ENCODE results near the gene FANCD2OS.
A peak's percentile ranks its signal among the peaks of the same experiment; 100 is the strongest.
"Not testable (repeated sequence)": the region's sequence is repeated elsewhere in the genome, so short reads cannot be mapped to it uniquely, and the experiment has no call there.

Gene FANCD2OS, protein sequence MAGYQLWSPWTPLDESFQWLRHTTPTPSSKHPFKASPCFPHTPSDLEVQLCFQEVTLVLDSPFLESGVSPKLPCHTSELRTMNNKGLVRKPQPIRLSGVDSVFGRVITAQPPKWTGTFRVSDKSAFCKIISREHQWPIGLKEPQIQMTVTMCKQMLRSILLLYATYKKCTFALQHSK

DNA sequence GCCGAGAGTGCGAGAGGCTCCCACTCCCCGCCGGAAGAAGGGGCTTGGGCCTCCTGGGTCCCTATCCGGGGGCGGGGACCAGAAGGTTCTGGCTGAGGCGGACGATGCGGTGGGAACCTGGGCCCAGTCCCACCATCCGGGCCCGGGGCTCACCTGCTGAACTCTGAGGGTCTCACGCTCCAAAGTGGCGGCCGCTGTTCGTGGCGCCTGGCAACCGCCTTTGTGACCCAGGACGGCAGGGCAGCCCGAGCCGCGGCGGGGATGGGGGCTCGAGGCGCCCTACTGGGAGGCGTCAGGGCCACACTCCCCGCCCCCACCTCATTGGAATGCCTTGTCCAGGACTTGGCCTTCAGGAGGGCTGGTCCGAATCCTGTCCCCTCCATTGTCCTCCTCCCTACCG is at the start of gene FANCD2OS:
Gene FANCD2OS, minus strand, starts transcription at position 165 of the 400 bp plus-strand sequence. CDS start 3,481 bp downstream, outside the sequence.
- no peak for DNase-seq (ENCODE audit: low spot score)

DNA sequence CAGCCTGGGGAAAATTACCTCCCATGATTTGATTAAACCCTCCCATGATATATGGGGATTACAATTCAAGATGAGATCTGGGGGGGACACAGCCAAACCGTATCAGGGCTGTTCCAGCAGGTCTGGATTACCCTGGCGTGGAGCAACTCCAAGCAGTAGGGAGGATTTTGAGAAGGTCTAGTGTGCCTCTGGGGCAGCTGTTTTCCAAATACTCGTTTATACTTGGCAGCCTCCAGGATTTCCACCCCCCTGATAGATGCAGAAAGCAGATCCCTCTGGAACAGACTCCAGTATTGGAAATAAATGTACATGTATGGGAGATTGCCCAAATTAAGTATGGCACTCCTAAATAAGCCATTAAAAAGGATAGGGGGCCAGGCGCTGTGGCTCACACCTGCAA is 49.0 kb upstream of the FANCD2OS start:
- no peak for DNase-seq (ENCODE audit: low spot score)

DNA sequence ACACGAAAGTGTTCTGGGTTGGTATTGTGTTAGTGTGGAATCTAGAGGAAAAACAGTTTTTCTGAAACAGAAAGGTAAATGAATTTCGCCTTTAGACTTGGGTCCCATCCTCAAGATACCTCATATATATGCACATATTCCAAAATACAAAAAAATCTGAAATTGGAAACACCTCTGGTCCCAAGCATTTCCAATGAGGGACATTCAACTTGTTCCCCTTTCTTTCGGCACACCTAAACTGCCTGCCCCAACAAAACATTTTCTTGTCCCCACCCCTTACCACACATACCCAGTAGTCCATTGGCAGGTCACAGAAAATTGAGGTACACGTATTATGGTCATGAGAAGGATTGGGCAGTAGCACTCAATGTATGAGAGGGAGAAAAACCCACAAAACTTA is 47.6 kb upstream of the FANCD2OS start:
- no peak for DNase-seq (ENCODE audit: low spot score)

DNA sequence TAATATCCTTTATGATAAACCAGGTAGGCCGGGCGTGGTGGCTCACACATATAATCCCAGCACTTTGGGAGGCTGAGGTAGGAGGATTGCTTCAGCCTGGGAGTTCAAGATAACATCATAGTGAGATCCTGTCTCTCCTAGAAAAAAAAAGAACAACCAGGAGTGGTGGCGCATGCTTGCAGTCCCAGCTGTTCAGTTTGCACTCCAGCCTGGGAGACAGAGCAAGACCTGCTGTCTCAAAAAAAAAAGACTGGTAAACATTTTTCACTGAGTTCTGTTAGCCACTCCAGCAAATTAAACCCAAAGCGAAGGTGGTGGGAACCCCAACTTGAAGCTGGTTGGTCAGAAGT is 47.0 kb upstream of the FANCD2OS start:
- no peak for DNase-seq (ENCODE audit: low spot score)

DNA sequence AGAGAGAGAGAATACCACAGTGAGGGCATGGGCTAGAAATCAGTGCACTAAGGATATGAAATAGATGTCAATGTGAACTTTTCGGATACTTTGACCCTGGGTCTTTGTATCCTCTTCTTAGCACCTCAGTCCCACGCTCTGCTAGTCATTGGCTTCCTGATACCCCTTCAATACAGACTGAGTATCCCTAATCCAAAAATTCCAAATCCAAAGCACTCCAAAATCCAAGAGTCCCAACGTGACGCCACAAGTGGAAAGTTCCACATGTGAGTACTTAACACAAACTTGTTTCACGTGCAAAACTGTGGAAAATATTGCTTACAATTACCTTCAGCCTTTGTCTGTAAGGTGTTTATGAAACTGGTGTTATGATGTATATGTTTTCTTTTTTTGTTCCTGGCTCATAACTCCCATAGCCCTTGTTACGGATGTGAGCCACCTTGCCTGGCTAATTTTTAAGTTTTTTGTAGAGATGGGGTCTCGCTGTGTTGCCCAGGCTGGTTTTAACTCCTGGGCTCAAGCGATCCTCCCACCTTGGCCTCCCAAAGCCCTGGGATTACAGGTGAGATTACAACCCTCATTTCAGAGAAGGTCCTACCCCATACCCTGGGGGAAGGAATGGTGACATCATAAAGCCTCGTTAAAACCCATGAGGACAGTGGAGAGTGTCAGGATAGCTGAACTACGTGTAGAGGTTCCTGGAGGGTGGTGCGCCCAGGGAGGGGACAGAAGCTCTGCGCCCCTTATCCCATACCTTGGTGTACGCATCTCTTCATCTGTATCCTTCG is 46.5 kb upstream of the FANCD2OS start:
- no peak for DNase-seq (ENCODE audit: low spot score)

DNA sequence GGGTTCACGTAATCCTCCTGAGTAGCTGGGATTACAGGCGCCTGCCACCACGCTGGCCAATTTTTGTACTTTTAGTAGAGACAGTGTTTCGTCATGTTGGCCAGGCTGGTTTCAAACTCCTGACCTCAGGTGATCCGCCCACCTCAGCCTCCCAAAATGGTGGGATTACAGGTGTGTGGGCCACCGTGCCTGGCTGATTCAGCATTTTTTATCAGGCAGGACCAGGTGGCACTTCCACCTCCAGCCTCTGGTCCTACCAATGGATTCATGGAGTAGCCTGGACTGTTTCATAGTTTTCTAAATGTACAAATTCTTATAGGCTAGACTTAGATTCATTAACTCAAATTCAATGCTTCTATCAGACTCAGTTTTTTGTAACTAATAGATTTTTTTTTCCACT is 42.9 kb upstream of the FANCD2OS start:
- no peak for DNase-seq (ENCODE audit: low spot score)

DNA sequence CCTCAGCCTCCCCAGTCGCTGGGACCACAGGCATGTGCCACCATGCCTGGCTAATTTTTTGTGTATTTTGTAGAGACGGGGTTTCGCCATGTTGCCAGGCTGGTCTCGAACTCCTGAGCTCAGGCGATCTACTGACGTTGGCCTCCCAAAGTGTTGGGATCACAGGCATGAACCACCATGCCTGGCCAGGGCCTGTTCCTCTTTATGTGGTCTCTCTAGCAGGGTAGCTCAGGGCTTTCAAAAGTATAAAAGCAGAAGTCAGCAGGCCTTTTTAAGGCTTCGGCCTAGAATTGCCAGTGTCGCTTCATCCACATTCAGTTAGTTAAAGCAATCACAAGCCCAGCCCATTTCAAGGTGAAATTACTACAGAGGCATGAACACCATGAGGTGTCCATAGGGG is 41.2 kb upstream of the FANCD2OS start:
- DNase-seq (ENCODE audit: low spot score) = no peak

DNA sequence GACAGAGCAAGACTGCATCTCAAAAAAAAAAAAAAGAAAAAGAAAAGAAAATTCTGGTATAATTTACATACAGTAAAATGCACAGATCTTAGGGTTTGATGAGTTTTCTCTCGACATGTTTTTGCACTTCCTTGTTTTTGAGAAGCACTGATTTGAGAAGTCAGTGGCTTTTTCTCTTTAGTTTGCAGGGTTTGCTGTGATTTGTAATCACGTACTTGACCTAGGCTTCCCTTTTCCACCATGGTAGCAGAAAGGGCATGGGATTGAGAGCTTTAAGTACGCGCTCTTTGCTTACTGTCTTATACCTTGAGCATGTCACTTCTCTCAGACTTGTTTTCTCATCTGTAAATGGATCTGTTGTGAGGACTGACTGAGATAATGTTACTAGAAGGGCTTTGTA is 37.6 kb upstream of the FANCD2OS start:
- no peak for DNase-seq (ENCODE audit: low spot score)

DNA sequence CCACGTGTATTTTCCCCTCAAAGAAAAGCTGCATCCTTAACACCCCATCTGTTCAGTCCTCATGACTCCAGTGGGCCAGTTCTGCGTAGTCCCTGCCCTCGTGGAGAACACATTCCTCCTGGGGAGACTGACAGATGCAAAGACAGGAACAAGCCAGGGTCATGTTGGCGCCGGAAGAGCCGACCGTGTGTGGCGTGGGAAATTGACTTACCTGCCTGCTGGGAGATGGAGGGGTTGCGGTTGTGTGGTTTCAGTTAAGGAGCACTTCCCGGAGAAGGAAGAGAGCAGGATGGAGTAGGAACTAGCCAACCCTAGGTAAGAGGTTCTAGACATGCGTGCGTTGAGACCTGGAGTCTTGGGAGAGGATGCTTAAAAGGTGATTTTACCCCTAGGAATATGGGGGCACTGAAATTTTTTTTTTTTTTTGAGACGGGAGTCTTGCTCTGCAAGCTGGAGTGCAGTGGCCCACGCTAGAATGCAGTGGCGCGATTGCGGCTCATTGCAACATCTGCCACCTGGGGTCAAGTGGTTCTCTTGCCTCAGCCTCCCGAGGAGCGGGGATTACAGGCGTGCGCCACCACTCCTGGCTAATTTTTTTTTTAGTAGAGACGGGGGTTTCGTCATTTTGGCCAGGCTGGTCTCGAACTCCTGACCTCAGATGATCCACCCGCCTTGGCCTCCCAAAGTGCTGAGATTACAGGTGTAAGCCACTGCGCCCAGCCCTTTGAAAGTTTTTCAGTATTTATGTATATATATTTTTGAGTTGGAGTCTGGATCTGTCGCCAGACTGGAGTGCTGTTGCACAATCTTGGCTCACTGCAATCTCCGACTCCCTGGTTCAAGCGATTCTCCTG is 34.9 kb upstream of the FANCD2OS start:
- no peak for DNase-seq (ENCODE audit: low spot score)

DNA sequence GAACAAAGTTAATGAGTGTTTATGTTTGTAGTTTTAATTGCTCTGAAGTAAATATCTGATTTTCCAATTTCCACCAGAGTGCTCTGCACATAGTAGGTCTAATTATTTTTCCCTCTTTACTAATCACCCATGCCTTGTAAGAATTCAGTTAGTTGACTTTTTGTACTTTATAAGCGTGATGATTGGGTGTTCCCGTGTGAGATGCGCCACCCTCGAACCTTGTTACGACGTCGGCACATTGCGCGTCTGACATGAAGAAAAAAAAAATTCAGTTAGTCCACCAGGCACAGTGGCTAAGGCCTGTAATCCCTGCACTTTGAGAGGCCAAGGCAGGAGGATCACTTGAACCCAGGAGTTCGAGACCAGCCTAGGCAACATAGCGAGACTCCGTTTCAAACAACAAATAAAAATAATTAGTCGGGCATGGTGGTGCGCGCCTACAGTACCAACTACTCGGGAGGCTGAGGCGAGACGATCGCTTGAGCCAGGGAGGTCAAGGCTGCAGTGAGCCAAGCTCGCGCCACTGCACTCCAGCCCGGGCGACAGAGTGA is 33.0 kb upstream of the FANCD2OS start:
- no peak for DNase-seq (ENCODE audit: low spot score)

DNA sequence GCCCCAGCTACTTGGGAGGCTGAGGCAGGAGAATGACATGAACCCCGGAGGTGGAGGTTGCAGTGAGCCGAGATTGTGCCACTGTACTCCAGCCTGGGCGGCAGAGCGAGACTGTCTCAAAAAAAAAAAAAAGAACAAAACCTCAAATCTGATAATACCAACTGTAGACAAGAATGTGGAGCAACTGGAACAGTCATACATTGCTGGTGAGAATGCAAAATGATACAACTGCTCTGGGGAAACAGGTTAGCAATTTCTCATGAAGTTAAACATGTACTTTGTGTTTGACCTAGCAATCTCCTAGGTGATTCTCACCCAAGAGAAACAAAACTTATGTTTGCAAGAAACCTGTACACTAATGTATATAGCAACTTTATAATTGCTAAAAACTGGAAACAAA is 29.1 kb upstream of the FANCD2OS start:
- DNase-seq (ENCODE audit: low spot score) = no peak

DNA sequence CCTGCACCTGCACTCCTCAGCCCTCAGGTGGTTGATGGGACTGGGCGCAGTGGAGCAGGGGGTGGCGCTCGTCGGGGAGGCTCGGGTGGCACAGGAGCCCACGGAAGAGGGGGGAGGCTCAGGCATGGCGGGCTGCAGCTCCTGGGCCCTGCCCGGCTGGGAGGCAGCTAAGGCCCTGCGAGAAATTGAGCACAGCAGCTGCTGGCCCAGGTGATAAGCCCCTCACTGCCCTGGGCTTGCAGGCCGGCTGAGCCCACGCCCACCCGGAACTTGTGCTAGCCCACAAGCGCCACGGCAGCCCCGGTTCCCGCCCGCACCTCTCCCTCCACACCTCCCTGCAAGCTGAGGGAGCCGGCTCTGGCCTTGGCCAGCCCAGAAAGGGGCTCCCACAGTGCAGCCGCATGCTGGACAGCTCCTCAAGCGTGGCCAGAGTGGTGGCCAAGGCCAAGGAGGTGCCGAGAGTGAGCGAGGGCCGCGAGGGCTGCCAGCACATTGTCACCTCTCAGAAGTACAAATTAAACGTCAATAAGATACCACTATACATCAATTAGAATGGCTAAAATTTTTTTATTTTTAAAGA is 28.5 kb upstream of the FANCD2OS start:
- no peak for DNase-seq (ENCODE audit: low spot score)

DNA sequence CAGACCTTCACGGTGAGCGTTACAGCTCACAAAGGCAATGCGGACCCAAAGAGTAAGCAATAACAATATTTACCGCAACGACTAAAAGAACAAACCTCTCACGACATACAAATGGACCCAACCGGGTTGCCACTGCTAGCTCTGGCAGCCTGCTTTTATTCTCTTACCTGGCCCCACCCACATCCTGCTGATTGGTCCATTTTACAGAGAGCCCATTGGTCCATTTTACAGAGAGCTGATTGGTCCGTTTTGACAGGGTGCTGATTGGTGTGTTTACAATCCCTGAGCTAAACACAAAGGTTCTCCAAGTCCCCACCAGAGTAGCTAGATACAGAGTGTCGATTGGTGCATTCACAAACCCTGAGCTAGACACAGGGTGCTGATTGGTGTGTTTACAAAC is 27.8 kb upstream of the FANCD2OS start:
- DNase-seq (ENCODE audit: low spot score) = not testable (repeated sequence)

DNA sequence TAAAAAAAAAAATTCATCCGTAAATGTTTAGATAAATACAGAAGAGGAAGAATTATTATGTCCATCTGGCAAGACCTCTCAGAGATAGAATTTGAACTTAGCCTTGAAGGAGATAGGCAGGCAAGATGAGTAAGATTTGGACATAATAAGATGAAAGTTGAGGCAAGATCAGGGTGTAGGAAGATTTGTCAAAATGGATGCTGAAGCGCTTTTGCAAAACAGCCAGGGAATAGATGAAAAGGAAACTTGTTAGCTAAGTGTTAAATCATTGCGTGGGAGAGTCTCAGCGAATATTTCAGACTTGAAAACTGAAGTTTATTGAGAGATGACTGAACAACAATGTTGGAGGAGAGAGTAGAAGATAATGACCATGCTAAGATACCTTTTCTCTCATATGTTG is 14.7 kb upstream of the FANCD2OS start:
- no peak for DNase-seq (ENCODE audit: low spot score)

DNA sequence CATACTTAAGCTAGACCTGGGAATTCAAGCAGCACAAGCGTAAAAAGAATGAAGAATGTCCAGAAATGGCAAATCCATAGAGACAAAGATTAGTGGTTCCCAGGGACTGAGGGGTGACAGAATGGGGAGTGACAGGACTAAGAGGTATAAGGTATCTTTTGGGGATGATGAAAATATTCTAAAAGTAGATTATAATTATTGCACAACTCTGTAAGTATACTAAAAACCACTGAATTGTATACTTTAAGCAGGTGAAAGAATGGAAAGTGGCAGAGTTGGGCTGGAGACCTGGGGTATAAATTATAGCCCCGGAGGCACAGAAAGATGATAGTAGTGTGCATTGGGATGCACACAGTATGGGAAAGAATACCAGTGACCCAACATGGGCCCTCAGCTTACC is 13.0 kb upstream of the FANCD2OS start:
- DNase-seq (ENCODE audit: low spot score) = no peak

DNA sequence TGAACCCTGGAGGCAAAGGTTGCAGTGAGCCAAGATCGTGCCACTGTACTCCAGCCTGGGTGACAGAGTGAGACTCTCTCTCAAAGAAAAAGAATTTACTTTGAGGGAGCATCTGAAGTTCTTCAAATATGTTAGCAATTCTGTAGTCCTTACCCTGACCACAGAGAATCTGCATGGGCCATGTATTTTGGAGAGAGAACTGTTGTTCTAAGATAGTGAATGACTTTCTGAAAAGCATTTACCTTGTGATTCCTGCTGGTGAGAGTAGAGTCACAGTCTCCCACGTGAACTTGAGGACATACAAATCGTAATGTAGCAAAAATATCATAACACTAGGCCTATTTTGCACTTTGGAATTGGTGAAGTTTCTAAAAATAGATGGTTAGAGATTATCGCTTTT is 11.3 kb upstream of the FANCD2OS start:
- DNase-seq (ENCODE audit: low spot score) = no peak

DNA sequence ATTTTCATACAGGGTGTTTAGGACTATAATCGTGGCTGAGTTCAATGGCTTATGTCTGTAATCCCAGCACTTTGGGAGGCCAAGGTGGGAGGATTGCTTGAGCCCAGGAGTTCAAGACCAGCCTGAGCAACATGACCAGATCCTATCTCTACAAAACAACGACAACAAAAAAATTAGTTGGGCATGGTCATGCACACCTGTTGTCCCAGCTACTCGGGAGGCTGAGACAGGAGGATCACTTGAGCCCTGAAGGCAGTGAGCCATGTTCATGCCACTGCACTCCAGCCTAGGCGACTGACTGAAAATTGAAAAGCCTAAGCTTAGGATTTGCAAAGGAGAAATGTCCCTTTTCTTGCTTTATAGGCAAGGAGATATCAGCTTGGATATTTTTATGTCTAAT is 8.9 kb upstream of the FANCD2OS start:
- no peak for DNase-seq (ENCODE audit: low spot score)

DNA sequence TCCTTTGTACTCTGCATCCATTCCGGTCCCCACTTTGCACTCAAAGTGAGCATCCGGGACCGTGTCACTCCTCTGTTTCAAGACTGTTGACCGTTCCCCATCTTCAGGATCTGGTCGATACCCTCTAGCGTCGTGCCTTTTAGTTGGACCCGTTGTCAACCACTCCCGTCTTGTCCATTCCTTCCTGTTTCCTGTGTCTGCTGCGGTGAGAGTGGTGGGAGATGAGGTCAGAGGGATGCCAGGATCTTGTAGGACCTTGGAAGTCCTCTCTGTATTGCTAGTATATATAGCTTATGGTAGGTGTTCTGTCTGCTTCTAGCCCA is 8.0 kb upstream of the FANCD2OS start:
- no peak for DNase-seq (ENCODE audit: low spot score)

DNA sequence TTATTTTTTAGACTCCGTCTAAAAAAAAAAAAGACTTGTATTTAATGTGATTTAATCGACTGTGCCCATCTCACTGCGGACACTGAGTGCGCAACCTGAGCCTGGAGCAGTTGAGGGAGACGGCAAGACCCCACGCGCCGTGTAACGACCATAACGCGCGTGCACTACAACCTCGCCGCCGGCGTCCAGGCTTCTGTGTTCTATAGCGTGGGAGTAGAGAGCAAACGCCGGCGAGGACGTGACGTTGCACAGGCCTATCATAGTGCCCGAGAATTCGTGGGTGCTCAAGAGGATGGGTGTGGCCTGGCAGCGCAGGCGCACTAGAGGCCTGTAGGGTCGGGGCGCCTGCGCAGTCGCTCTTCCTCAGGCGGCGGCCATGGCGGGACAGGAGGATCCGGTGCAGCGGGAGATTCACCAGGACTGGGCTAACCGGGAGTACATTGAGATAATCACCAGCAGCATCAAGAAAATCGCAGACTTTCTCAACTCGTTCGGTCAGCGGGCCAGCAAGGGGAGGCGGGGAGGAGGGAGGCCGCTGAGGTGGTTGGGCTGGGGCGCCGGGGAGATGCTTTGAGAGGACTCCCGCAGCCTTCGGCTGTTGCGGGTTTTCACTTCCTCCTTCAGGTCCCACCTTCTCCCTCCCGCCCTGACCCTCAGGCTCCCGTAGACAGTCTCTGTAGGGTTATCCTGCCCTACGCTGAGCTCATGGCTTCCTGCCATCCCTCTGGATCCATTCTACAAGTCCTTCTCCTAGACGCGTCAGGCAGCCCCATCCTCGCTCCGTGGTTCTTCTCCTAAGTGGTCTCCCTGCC is 7.5 kb upstream of the FANCD2OS start, which contains the start of gene BRK1:
Gene BRK1, plus strand, starts transcription at position 350 of the 812 bp plus-strand sequence. Its CDS starts 27 bp downstream, at position 377.
- peak; percentile 94 for DNase-seq (ENCODE audit: low spot score)

DNA sequence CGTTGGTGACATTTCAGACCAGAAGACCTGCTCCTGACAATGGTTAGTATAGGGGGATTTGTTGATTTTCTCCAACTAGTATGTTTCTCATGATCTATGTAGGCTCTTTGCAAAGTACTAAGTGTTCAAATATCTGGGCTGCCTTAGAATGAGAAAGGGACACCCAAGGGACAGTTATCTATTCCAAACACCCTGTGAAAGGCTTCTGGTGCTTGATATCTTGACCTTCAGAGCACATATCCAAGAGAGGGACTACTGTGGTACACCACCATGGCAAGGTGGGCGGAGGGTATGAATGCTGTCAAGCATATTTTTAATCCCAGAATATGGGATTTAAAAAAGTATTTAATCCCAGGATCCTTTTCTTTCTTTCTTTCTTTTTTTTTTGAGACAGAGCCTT is 1.1 kb downstream of the FANCD2OS start:
- no peak for DNase-seq (ENCODE audit: low spot score)

DNA sequence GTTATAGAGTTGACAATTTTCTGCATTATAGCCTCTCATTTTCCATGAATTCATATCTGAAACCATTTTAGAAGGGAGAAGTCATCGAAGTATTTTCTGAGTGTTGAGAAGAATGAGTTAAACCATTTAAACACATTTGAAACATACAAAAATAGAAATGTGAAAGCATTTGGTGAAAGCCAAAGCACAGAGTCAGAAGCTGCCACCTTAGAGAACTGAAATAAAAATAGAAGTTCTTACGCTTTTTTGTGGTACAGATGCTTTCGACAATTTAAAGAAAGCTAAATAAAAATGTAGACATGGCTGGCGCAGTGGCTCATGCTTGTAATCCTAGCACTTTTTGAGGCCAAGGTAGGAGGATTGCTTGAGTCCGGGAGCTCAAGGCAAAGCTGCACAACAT is 9.0 kb downstream of the FANCD2OS start:
- no peak for DNase-seq (ENCODE audit: low spot score)

DNA sequence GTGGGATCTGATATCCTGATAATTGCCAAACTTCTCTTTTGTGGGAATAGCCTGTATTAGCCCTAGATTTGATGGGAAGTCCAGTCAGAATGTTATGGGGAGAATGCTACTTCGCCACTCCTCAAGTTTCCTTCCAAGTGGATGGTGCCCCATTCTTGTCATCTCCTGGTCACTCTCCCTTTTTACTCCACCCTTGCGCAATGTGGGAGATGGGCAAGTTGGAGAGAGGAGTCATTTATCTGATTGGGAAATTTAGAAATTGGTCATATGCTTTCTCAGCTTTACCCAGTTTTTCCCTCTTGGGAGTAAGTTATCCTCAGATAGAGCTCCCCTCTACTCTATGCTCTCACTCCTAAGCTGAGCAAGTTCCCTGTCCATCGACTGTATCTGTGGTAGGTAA is 14.4 kb downstream of the FANCD2OS start:
- DNase-seq (ENCODE audit: low spot score) = no peak
